ENCODE measurements around the gene PRKCA. TPM values are rescaled to one million over a fixed set of nuclear protein-coding genes. Genes with fewer than 3 reads are reported as not detected.

PRKCA gene
- total RNA-seq, 1 donor from 2014 or later, result 6.3 TPM

DNA sequence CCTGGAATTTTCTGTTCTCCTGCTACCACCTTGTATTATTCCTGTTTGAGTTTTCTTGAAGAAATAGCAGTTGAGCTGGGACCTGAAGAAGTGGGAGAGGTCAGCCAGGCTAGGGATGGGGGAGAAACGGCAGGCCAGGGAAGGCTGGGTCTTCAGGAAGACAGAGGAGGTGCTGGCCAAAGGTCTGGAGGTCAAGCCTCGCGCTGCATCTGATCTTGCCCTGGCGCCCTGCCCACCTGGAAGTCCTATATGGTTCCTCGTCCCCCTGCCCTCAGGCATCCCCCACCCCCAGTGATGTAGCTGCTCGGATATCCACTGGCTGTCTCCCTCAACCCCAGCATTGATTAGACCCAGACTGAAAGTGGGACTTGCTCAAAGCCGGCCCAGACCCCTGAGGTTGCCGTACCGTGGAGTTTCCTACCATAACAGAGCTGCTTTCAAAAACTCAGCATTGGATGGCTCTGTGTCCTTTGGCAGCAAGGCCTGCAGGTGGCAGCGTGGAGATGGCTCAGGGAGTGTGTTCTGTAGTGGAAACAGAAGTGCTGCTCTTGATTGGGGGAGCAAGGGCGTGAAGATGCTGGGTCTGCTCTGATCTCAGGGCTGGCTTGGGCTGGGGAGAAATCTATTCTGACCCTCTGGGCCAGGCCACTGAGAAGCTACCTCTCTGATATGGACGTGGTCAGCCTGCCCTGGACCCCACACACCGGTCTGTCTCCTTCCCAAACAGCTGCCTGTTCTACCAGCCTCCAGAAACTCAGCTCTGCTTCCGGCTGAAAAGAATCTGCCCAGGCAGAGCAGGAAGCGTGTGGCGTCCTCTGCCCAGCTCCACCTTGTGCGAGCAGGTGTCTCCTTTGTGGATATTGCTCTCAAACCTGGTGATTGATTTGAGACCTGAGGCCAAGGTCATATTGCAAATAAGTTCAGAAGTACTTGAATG, 425.5 kb downstream of the PRKCA start:
- peak; percentile 70 to 86 for DNase-seq (ENCODE audit: low read depth in 2 of 2)

DNA sequence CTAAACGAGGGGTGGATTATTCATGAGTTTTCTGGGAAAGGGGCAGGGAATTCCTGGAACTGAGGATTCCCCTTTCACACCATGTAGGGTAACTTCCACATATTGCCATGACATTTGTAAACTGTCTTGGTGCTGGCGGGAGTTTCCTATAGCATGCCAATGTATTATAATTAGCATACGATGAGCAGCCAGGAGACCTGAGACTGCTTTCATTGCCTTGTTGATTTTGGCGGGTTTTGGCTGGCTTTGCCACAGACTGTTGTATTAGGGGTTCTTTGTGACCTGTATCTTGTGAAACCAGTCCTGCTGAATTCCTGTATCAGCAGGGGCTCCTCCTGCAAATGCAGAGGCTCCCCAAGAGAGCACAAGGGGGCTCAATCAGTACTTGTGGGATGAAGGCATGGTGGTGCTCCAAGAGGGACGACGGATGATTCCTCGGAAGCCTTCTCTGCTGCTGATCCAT, 428.1 kb downstream of the PRKCA start:
- DNase-seq (ENCODE audit: low read depth in 2 of 2), result no peak

DNA sequence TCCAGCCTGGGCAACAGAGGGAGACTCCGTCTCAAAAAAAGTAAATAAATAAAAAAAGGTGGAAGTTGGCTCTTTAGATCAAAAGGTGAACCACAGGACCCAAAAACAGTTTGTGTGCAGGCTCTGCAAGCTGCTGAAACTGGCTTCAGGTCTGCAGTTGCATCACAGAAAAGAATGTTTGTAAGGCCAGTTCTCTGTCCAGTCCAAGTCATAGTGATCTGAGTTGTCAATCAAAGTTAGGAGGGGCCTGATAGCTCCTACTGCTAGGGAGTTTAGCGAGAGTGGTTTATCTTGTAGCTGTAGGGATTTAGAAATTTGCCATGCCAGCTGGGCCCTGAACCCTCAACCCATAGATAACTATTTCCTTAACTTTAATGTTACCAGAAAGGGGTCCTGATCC, 431.3 kb downstream of the PRKCA start:
- DNase-seq (ENCODE audit: low read depth in 2 of 2), result no peak

DNA sequence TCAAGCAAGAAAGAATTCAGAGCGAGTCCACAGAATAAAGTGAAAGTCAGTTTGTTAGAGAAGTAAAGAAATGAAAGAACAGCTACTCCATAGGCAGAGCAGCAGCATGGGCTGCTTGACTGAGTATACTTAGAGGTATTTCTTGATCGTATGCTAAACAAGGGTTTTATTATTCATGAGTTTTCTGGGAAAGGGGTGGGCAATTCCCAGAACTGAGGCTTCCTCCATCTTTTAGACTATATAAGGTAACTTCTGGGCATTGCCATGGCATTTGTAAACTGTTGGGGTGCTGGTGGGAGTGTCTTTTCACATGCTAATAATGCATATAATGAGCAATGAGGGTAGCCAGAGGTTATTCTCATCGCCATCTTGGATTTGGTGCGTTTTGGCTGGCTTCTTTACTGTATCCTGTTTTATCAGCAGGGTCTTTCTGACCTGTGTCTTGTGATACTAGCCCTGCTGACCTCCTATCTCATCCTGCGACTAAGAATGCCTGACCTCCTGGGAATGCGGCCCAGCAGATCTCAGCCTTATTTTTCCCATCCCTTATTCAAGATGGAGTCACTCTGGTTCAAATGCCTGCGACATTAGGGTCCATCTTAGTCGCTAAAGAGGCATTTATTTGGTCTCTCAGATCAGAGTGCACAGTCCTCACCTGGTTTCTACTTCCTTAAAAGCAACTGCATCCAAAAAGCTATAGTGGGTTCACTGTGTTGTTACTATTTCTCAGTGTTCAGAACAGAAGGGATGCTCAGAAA, 432.0 kb downstream of the PRKCA start:
- no peak for DNase-seq (ENCODE audit: low read depth in 2 of 2)

DNA sequence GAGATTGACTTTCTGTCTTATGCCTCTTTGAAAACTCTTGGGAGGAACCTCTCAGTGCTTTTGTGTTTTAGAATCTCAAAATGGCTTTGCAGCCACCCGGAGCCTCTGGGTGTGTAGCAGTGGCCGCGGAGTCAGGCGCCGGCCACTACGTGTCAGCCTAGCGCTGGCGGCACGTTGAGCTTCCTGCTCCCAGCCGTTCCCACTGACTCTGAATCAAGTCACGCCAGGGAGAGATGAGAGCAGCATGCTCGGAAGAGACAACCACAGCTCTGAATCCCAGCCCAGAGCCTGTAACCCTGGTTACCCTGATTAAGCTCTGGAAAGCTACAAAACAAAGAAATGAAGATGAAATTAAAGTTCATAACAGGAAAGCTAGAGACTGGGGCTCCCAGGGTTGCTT, 435.1 kb downstream of the PRKCA start:
- DNase-seq (ENCODE audit: low read depth in 2 of 2), result peak; percentile 81 to 84

DNA sequence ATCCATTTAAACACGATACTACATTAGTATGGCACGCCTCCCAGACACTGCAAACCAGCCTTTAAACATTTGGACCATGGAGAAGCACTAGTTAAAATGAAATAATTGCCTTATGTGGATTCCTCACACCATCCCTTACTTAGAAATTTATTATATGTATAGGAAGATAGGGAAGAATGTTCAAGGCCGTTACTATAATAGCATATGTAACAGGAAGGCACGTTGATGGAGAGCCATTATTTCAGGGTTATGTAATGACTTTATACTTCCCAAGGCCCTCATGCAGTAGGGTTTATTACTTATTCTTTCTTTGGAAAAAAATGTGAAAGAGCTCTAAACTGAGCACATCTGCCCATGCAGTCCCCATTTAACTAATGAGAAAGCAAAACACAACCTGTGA, 435.9 kb downstream of the PRKCA start:
- DNase-seq (ENCODE audit: low read depth in 2 of 2), result no peak

DNA sequence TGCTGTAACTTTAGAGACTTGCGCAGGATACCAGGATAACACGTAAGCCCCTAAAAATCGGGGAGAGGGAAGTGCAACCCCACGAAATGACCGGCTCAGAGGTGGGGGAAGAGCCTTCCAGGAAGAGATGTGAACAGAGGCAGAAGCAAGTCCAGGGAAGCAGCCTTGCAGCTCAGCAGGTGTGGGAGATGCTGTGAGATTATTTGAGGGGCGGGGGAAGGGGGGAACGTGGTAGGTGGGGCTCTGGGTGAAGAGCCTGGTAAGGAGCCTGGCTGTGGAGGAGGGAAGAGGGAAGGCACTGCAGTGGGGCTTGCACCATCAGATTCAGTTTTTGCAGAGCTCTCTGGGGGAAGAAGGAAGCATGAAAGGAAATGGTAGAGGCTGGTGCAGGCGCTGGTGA, 437.1 kb downstream of the PRKCA start:
- no peak for DNase-seq (ENCODE audit: low read depth in 2 of 2)

DNA sequence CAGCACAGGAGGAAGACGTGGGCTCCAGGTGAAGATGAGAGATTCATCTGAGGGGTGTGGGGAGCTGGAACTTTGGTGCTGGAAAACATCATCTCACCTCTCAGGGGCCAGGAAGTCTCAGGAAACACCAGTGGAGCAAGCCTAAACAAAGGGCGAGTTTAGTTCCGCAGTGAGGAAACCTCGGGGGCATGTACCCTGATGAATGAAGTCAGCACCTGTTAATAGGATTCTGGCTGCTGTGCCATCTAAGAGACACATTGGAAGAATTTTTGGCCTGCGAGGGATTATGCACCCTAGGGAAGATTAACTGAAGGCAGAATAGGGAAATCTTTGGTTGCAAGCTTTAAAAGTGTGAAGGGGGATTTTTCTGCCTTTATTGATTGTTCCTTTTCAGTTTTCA, 437.8 kb downstream of the PRKCA start:
- DNase-seq (ENCODE audit: low read depth in 2 of 2), result peak in 1 of 2 donors; percentile 16

DNA sequence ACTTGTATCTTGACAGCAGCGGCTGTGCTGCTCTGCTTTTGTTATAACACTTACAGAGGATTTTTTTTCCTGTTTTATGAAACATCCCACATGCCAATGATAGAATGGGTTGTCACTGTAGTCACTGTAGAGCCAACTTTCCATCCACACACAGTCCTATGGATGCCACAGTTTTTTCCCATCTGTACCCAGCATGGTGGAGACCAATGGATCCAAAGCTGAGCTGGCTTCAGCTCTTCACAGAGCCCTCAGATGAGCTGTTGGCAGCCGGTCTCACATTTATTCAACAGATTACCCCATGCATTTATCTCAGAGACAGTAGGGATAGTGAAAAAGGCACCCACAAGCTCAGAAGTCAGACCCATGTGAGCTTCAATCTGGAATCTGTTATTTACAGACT, 441.1 kb downstream of the PRKCA start:
- no peak for DNase-seq (ENCODE audit: low read depth in 2 of 2)

DNA sequence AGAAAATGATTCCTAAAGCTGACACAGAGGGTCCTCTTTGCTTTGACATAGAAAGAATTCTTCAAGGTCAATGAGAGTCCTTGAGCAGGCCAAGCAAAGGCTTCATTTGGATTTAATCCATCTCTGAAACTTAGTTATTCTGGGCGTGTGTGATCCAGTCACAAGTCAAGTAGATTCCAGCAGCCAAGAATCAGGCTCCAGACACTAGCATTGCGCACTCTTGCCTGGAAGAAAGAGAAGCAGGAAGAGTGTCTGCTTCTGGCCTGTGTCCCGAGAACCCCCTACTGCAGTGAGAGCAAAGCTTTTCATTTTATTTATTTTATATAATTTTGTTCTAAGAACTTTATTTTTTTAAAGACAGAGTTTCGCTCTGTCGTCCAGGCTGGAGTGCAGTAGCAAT, 444.3 kb downstream of the PRKCA start:
- no peak for DNase-seq (ENCODE audit: low read depth in 2 of 2)

DNA sequence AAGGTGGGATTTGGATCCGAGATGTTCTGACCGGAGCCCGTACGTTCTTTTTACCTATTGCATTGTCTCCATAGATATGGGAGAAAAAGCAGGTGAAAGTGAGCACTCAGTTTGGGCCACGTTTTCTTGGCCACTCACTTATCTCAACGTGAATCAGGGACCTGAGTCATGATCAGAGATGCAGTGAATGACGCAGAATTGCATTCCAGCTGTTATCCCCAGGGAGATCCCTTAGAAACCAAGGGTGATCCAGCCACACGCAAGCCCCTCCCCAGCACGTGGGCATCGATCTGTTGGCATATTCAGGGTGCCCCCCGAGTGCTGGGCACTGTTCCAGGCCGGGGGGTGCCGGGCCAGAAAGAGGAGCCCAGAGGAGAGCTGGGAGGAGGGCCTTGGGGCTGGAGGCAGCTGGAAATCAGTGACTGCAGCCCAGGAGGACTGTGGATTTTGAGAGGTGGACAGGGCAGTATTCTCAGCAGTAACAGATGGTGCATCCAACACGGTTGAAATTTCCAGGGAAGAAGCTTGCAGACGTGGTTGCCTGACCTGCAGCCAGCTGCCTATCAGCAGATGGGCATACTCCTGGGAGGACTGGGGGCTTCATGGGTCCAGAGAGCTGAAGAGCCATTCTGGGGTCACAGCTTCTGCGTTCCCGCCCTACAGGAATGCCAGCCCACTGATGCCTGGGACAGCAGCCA, 445.3 kb downstream of the PRKCA start:
- DNase-seq (ENCODE audit: low read depth in 2 of 2), result peak in 1 of 2 donors; percentile 39

DNA sequence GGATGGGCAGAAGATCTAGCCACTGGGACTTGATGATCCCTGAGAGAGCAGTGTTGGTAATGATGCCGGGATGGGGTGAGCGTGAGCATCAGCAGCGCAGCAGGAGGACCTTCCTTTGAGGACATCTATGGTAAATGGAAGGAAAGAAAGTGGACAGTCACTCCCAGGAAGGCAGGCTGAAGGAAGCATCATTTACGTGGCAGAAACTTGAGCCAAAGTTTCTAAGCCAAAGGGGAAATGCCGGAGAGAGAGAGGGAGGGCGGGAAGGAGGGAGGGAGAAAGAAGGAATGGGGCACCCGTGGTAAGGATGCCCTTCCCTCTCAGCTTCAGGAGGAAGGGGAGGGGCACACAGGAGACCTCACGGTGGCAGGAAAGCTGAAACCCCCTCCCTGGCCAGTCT, 446.2 kb downstream of the PRKCA start:
- no peak for DNase-seq (ENCODE audit: low read depth in 2 of 2)

DNA sequence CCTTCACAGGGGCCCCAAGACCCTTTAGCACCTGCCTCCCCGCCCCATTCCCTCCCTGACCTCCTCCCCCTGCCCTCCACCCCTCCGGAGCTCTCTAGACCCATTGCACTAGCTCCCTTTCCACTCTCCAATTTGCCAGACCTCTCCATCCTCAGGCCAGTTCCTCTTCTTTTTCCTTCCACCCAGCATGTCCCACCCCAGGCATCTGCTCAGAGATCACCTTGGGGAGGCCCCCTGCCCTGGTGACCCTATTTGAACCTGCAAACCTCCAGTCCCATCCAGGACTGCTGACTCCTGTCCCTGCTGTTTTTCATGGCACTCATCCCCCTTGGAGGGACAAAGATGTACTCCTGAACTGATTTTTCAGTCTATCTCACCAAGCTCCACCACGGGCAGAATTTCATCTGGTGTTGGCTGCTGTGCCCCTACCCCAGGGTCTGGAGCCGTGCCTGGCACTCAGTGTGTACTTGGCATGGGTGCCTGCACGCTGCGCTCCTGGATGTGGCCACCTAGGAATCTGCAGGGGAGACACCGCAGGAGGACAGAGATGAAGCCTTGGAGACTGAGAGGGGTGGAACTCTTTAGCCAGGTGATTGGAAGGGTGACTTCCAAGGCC, 446.9 kb downstream of the PRKCA start:
- DNase-seq (ENCODE audit: low read depth in 2 of 2), result no peak

DNA sequence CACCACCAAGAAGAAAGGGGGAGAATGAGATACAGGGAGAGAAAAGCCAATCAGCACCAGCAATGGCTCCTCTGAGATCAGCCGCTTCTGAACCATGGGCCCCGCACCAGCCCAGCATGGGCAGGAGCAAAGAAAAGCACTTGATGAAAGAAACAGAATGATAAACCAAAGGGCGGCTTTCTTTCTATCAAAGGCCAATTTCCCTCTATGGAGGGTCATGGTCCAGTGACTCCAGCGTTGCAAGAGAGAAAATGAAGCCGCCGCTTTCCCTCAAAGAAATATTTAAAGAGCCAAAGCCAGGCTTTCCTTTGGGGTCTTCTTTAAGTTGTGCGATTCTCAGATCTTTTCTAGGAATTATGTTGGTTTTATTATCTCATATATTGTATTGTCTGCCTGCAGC, 447.7 kb downstream of the PRKCA start:
- no peak for DNase-seq (ENCODE audit: low read depth in 2 of 2)

DNA sequence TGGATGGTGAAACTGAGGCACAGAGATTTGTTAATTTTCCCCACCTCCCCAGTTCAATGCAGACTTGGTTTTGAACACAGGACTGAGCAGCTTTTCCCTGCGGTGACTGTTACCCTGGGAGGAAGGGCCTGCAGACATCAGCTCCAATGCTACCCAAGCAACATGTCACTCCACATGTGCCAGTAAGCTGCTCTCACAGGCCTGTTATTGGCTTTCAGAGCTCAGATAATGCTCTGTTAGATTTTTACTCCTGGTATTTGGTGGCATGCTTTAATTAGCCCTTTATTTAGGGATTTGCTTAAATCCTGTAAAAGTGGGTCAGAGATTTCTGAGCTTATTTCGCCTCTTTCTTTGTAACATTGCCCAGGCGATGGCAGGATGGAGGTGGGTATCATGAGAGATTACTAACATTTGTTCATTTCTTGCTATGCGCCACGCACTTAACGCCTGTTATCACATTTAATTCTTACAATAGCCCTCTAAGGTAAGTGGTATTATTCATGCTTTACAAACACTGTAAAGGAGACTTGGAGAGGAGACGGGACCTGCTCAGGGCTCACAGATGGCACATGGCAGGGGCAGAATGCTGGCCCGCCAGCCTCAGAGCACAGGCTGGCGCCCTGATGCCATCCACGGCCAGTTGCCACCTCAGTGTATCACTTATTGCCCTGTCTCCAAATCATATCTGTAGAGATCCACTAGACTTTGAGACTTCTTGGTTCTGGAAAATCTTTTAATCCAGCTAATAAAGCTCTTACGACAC, 448.5 kb downstream of the PRKCA start:
- no peak for DNase-seq (ENCODE audit: low read depth in 2 of 2)

DNA sequence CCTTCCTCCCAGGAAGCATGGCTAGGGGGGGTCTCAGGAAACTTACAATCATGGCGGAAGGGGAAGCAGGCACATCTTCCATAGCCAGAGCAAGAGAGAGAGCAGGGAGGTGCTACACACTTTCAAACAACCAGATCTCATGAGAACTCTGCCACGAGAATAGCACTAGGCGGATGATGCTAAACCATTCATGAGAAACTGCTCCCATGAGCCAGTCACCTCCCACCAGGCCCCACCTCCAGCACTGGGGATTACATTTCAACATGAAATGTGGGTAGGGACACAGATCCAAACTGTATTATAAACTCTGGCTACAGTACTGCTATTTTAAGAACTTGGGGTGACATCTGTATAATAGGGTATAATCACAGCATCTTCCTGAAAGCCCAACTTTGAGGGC, 449.4 kb downstream of the PRKCA start:
- DNase-seq (ENCODE audit: low read depth in 2 of 2), result no peak

DNA sequence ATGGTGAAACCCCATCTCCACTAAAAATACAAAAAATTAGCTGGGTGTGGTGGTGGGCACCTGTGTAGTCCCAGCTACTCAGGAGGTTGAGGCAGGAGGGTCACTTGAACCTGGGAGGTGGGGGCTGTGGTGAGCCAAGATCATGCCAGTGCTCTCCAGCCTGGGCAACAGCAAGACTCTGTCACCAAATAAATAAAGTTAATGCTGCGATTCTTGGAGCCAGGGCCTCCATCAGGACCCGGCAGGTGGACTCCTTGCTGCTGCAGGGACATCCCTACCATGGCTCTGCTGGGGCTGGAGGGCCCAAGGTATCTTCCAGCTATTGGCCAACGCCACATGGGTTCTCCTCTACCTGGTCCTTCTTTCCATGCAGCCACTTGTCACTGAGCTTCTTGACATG, 450.0 kb downstream of the PRKCA start:
- DNase-seq (ENCODE audit: low read depth in 2 of 2), result no peak

DNA sequence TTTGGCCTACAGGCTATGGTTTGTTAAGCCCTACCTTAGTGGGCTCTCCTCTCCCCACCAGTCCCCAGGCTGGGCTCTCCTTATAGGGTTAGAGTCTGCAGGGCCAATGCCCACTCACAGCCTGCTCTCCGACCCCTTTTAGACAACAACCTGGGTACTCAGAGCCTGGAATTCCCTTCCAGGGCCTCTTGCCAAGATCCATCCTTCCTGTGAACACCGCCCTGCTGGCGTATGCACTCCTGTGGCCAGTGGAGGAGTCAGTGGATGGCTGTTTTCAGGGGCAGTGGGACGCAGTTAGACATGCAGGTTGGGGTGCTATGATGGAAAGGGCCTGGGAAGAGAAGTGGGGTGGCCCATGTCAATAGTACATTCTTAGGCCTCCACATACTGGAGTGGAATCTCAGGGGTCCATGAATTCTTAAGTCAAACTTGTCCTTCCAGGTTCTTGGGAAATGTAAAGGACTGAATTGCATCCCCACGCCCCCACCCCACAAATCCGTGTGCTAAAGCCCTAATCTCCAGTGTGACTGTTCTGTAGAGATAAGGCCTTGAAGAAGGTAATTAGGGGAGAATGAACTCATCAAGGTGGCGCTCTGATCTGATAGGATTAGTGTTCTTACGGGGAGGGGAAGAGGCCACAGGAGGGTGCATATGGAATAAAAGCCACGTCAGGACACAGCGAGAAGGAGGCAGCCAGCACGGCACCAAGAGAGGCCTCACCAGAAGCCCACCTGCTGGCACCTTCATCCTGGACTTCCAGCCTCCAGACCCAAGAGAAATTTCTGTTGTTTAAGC, 450.9 kb downstream of the PRKCA start:
- DNase-seq (ENCODE audit: low read depth in 2 of 2), result peak in 1 of 2 donors; percentile 20

DNA sequence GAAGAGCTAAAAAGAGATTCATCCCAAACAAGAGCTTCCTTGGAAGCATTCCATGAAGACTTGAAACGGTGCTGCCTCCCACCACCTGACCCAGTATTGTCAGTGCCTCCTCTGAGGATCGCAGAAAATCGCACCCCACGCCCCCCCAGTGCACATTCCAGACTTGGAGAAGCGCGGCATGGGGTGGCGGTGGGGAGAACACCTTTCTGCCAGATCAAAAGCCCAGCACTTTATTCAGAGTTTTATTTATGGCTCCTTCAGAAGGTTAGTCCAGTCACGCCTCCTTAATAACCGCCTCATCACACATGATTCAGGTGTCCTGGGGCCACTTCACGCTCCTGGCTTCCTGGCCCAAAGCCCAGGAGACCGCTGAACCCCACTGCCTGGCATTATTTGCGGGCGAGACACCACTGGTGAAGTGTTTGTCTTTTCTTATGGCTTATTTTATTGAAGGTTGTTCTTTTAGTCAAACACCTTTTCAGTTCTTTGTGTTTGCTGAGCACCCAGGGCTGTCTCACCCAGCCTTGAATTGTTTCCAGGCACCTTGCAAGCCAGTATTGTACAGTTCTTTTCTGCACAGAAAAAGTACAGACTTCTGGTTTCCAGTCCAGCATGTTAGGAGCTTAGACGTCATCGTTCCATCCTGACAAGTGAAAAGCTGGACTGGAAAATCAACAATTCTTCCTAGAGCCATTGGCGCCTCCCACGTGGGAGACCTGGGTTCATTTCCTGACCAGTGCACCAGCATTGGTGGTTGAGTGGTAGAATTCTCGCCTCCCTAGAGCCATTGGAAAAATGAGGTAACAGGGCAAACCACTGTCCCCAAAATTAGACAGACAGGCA, 452.9 kb downstream of the PRKCA start:
- DNase-seq (ENCODE audit: low read depth in 2 of 2), result peak in 1 of 2 donors; percentile 50

Measured in lung microvascular endothelial cell (primary cell).